ENCODE results near the gene LINS1.

GRCh38 chr15:100614336-100614735 is 12.4 kb upstream of the LINS1 start:
- TF ChIP-seq CTCF (IDR thresholded peaks at IDR 0.05) (no peak), POLR2AphosphoS5 (IDR thresholded peaks at IDR 0.05; ENCODE audit: insufficient read depth in 1 of 2, low read depth in 1 of 2) (no peak)
